CD14-positive monocyte (primary cell): ENCODE results near the gene PIN4. TPM values are rescaled to one million over a fixed set of nuclear protein-coding genes. Genes with fewer than 3 reads are reported as not detected.

Experiments
- DNase-seq, 3 donors: peaks; one replicate each; pipeline ENCODE4 v3.0.0-alpha.2; 2011 to 2022
- H2AFZ ChIP-seq: 2 replicates; pipeline ENCODE4 v1.6.0; 2012; ENCODE audit warnings: mild to moderate bottlenecking, low read depth, low read length, inconsistent platforms; ENCODE audit not compliant: insufficient read depth, poor library complexity, severe bottlenecking
- H3K27ac ChIP-seq, 2 donors: 1 replicate in 1 of 2; 2 replicates in 1 of 2; pipeline ENCODE4 v1.5.1; 2012 to 2013; ENCODE audit warnings: low read length in 2 of 2, control low read depth in 1 of 2, inconsistent platforms in 1 of 2, low read depth in 1 of 2, mild to moderate bottlenecking in 1 of 2
- H3K27me3 ChIP-seq, 2 donors: one replicate each; pipeline versions ENCODE4 v1.6.0 to v1.6.1; 2011 to 2013; ENCODE audit warnings: low read length in 2 of 2; ENCODE audit not compliant: control insufficient read depth in 2 of 2, insufficient read depth in 2 of 2
- H3K36me3 ChIP-seq, 2 donors: replicated peaks in 1 of 2; 1 replicate in 1 of 2; 2 replicates in 1 of 2; pipeline versions ENCODE4 v1.5.1 to v1.6.1; 2012 to 2013; ENCODE audit warnings: low read length in 2 of 2, control low read depth in 1 of 2, inconsistent platforms in 1 of 2, mild to moderate bottlenecking in 1 of 2; ENCODE audit not compliant: insufficient read depth in 2 of 2, control insufficient read depth in 1 of 2
- H3K4me1 ChIP-seq, 2 donors: 1 replicate in 1 of 2; 2 replicates in 1 of 2; pipeline versions ENCODE4 v1.5.1 to v1.6.1; 2012 to 2013; ENCODE audit warnings: low read length in 2 of 2, control low read depth in 1 of 2, inconsistent platforms in 1 of 2, mild to moderate bottlenecking in 1 of 2, moderate library complexity in 1 of 2; ENCODE audit not compliant: insufficient read depth in 2 of 2, control insufficient read depth in 1 of 2
- H3K4me2 ChIP-seq: replicated peaks from 2 replicates; pipeline ENCODE3; 2012; ENCODE audit warnings: low read length, moderate library complexity, mild to moderate bottlenecking; ENCODE audit not compliant: poor library complexity, severe bottlenecking; ENCODE audit errors: extremely low read depth
- H3K4me3 ChIP-seq, 3 experiments: fragments of 200-600 bp in 1 of 3; sonication (generic) in 1 of 3; replicated peaks in 1 of 3; 1 replicate in 2 of 3; 2 replicates in 1 of 3; pipeline ENCODE4 v1.5.1; 2011 to 2013; ENCODE audit warnings: low read length in 3 of 3, mild to moderate bottlenecking in 3 of 3, control low read depth in 2 of 3, low read depth in 2 of 3, inconsistent platforms in 1 of 3, moderate library complexity in 1 of 3
- H3K79me2 ChIP-seq: 2 replicates; pipeline ENCODE4 v1.6.0; 2012; ENCODE audit warnings: mild to moderate bottlenecking, control low read depth, inconsistent platforms, low read length, moderate library complexity; ENCODE audit not compliant: insufficient read depth
- H3K9ac ChIP-seq: 2 replicates; pipeline ENCODE4 v1.6.0; 2017; ENCODE audit warnings: low read length, mild to moderate bottlenecking; ENCODE audit not compliant: insufficient read depth, poor library complexity, severe bottlenecking
- H3K9me3 ChIP-seq, 2 donors: replicated peaks in 1 of 2; 1 replicate in 1 of 2; 2 replicates in 1 of 2; pipeline versions ENCODE4 v1.5.1 to v1.6.1; 2012 to 2013; ENCODE audit warnings: low read length in 2 of 2, control low read depth in 1 of 2; ENCODE audit not compliant: control insufficient read depth in 1 of 2, insufficient read depth in 1 of 2
- H4K20me1 ChIP-seq: 2 replicates; pipeline ENCODE4 v1.6.0; 2012; ENCODE audit warnings: mild to moderate bottlenecking, low read length, control low read depth, moderate library complexity; ENCODE audit not compliant: insufficient read depth
- H3K27ac Mint-ChIP-seq, 7 donors: one replicate each; pipeline ENCODE4 v1.8.0; 2020; ENCODE audit warnings: mild to moderate bottlenecking in 7 of 7, mixed read lengths in 7 of 7, moderate library complexity in 6 of 7, inconsistent platforms in 2 of 7
- H3K27me3 Mint-ChIP-seq, 3 donors: one replicate each; pipeline ENCODE4 v1.8.0; 2021 to 2022; ENCODE audit warnings: low read depth in 3 of 3, mild to moderate bottlenecking in 3 of 3, mixed read lengths in 3 of 3, moderate library complexity in 3 of 3, inconsistent platforms in 1 of 3
- H3K36me3 Mint-ChIP-seq, 2 donors: one replicate each; pipeline ENCODE4 v1.8.0; 2020; ENCODE audit warnings: mixed read lengths in 2 of 2, inconsistent platforms in 1 of 2, mild to moderate bottlenecking in 1 of 2
- H3K4me1 Mint-ChIP-seq: one replicate; pipeline ENCODE4 v1.8.0; 2020; ENCODE audit warnings: mild to moderate bottlenecking, mixed read lengths
- H3K4me3 Mint-ChIP-seq, 2 donors: one replicate each; pipeline ENCODE4 v1.8.0; 2020; ENCODE audit warnings: mild to moderate bottlenecking in 2 of 2, mixed read lengths in 2 of 2, moderate library complexity in 1 of 2
- H3K9me3 Mint-ChIP-seq, 7 donors: one replicate each; pipeline ENCODE4 v1.8.0; 2020 to 2022; ENCODE audit warnings: mixed read lengths in 7 of 7, mild to moderate bottlenecking in 6 of 7, moderate library complexity in 6 of 7, inconsistent platforms in 2 of 7
- WGBS: methylation state at CpG from one replicate; pipeline ENCODE4 v1.1.5; 2013; ENCODE audit warnings: missing lambda C conversion rate; ENCODE audit not compliant: insufficient coverage; 5-methylcytosine and 5-hydroxymethylcytosine counted together
- intact Hi-C, 2 donors: fragments of 100-400 bp; cut with micrococcal nuclease; formaldehyde crosslinking; loops; one replicate each; pipeline versions ENCODE4 v1.15.0 to v1.15.1; 2023
- polyA plus RNA-seq, 3 donors: library from polyadenylated mRNA; depleted of rRNA in 1 of 3; unstranded in 2 of 3; stranded (reverse) in 1 of 3; fragments of 300-500 nt in 2 of 3; fragments of >200 nt in 1 of 3; fragmentation: Illumina TruSeq in 2 of 3; gene quantifications; 1 replicate in 2 of 3; 2 replicates in 1 of 3; pipeline ENCODE4 v1.2.3, GENCODE V29; 2012 to 2021
- TF ChIP-seq, protein P1 (sequence below): fragments of 200-600 bp; IDR thresholded peaks from one replicate; pipeline ENCODE4 v1.8.0; 2022; ENCODE audit warnings: antibody characterized with exemption, mild to moderate bottlenecking

Gene PIN4
- polyA plus RNA-seq, 3 donors = 2.9 to 20.8 (median 16.7) TPM

DNA sequence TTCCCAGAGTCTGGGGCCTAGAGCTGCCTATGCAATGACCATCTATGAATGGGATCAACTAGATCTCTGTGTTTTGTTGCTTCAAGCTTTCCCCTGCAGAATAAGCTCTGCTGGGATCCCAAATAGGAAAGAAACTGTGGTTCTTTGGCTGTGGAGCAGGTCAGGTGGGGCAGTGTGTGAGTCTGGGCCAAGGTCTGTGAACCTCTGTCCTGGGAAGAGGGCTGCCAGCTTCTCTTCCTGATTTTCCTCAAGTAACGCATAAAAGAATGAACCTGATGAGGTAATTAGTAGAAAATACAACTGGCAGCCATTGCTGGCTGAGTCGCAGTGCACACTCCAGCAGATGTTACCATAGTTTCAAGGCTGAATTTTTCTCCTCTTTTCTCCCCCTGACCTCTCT is 4.6 kb upstream of the PIN4 start:
- H3K27ac Mint-ChIP-seq = no peak overlapping the region
- no peak overlapping the region for H3K4me2 ChIP-seq
- H3K27ac ChIP-seq = no peak overlapping the region
- DNase-seq = no peak
- no peak overlapping the region for H2AFZ ChIP-seq
- 100% methylated on average over 1 of the region's 2 CpGs for WGBS
- peaks cover 0 to 5% (median 3%) of the 10 kb centered on the region in 3 donors for H3K27me3 Mint-ChIP-seq
- H3K4me1 ChIP-seq = peaks cover 8 to 12% of the 10 kb centered on the region in 2 donors
- H4K20me1 ChIP-seq = no peaks in the 10 kb centered on the region
- no peak overlapping the region for H3K9ac ChIP-seq
- peaks cover 0 to 6% (median 2%) of the 10 kb centered on the region in 7 donors for H3K9me3 Mint-ChIP-seq
- no peaks in the 10 kb centered on the region for H3K27me3 ChIP-seq
- intact Hi-C loops = no loop called here
- no peaks in the 10 kb centered on the region for H3K9me3 ChIP-seq
- peaks cover 2% of the 10 kb centered on the region for H3K4me1 Mint-ChIP-seq
- no peak overlapping the region for H3K4me3 ChIP-seq
- H3K4me3 Mint-ChIP-seq = no peak overlapping the region
- H3K79me2 ChIP-seq = peaks cover 5% of the 10 kb centered on the region
- H3K36me3 Mint-ChIP-seq = no peaks in the 10 kb centered on the region
- TF ChIP-seq, protein P1, sequence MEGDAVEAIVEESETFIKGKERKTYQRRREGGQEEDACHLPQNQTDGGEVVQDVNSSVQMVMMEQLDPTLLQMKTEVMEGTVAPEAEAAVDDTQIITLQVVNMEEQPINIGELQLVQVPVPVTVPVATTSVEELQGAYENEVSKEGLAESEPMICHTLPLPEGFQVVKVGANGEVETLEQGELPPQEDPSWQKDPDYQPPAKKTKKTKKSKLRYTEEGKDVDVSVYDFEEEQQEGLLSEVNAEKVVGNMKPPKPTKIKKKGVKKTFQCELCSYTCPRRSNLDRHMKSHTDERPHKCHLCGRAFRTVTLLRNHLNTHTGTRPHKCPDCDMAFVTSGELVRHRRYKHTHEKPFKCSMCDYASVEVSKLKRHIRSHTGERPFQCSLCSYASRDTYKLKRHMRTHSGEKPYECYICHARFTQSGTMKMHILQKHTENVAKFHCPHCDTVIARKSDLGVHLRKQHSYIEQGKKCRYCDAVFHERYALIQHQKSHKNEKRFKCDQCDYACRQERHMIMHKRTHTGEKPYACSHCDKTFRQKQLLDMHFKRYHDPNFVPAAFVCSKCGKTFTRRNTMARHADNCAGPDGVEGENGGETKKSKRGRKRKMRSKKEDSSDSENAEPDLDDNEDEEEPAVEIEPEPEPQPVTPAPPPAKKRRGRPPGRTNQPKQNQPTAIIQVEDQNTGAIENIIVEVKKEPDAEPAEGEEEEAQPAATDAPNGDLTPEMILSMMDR = no peak
- no peaks in the 10 kb centered on the region for H3K36me3 ChIP-seq

DNA sequence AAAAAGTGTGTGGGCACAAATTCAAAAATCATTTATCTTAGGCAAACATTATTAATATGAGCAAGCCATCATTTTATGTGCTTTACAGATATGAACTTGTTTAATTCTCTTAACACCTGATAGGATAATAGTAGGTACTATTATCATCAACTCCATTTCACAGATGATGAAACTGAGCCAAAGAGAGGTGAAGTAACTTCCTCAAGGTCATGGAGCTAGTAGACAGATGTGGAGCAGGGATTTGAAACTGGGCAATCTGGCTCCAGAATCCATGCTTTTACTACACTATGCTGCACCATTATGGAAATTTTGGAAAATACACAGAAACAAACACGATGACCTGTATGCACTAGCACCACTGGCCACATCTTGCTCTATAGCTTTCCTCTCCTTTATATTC is 1.0 kb upstream of the PIN4 start:
- Histone ChIP-seq H3K9ac (no peak overlapping the region), H3K4me2 (peak overlapping the region; percentile 84), H4K20me1 (no peaks in the 10 kb centered on the region), H3K9me3 (no peaks in the 10 kb centered on the region), H3K4me3 (peak overlapping the region in 1 of 3 experiments; percentile 80), H3K27me3 (no peaks in the 10 kb centered on the region), H2AFZ (peak overlapping the region; percentile 68), H3K4me1 (peaks cover 14 to 21% of the 10 kb centered on the region in 2 donors), H3K79me2 (peaks cover 13% of the 10 kb centered on the region), H3K36me3 (no peaks in the 10 kb centered on the region), H3K27ac (peak overlapping the region in 1 of 2 donors; percentile 74)
- H3K4me3 Mint-ChIP-seq = no peak overlapping the region
- DNase-seq = peak in 1 of 3 donors; percentile 1
- H3K27ac Mint-ChIP-seq = no peak overlapping the region
- WGBS = 0% methylated on average over 1 of the region's 1 CpG
- intact Hi-C loops = loop anchor here in 1 of 2 donors (10.0 kb wide), 1 partner anchor 46 kb away; the partner anchor contains the start of gene RTL5
- peaks cover 0 to 5% (median 0%) of the 10 kb centered on the region in 3 donors for H3K27me3 Mint-ChIP-seq
- TF ChIP-seq, protein P1 = no peak
- peaks cover 0 to 4% of the 10 kb centered on the region in 2 donors for H3K36me3 Mint-ChIP-seq
- H3K4me1 Mint-ChIP-seq = peaks cover 2% of the 10 kb centered on the region
- peaks cover 0 to 6% (median 2%) of the 10 kb centered on the region in 7 donors for H3K9me3 Mint-ChIP-seq
